SH-SY5Y (cell line): ENCODE measurements around the gene NTM.

Experiments
- GATA2 ChIP-seq: IDR thresholded peaks from 2 replicates; pipeline ENCODE4 v1.6.1; 2011; ENCODE audit warnings: mild to moderate bottlenecking, low read depth, low read length
- GATA3 ChIP-seq: IDR thresholded peaks from 2 replicates; pipeline ENCODE4 v1.6.1; 2011; ENCODE audit warnings: low read depth, mild to moderate bottlenecking, low read length, moderate library complexity

GRCh38 chr11:132186699-132187098 lies 816.3 kb downstream of the NTM start:
- no peak for TF ChIP-seq GATA2
- no peak for TF ChIP-seq GATA3
